ENCODE data around the gene HDAC4.

HDAC4 gene

GRCh38 chr2:239195318-239195871 is 205.4 kb downstream of the HDAC4 start:
- no peak for DNase-seq

GRCh38 chr2:239194731-239195317 is 206.0 kb downstream of the HDAC4 start:
- no peak for DNase-seq

GRCh38 chr2:239193925-239194677 is 206.7 kb downstream of the HDAC4 start:
- no peak for DNase-seq

DNA sequence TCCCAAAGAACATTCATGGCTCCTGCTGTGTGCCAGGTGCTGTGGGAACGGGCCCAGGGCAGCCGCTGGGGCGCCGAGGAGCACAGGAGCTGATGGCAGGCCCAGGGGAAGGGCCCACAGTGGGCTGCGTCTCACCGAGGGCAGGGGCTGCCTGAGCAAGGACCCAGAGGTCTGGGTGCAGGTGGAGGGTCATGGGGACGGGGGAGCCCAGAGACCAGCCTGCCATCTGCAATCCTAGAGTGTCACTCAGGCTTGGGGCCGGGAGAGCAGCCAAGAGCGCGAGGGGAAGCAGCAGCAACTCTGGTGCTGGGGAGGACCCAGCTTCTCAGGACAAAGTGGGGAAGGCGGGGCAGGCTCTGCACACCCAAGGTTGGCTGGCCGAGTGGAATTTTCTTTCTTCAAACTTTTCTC is 207.4 kb downstream of the HDAC4 start:
- no peak for DNase-seq

DNA sequence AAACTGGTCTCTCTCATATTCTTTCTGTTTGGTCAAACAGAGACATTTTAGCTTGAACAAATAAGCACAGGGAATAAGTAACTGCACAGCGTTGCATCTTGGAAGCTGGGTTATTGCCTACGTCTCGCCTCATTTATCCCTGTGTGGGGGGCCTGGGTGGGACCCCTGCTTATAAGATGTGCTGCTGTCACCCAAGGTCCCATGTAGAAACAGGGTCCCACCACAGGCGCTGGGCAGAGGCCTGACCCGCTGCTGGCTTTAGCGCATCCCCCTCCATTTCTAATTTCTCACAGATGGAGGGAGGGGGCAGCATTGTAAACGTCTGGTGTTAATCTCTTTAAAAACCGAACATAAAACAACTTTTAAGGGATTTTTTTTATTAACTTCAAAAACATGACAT is 207.8 kb downstream of the HDAC4 start:
- no peak for DNase-seq

DNA sequence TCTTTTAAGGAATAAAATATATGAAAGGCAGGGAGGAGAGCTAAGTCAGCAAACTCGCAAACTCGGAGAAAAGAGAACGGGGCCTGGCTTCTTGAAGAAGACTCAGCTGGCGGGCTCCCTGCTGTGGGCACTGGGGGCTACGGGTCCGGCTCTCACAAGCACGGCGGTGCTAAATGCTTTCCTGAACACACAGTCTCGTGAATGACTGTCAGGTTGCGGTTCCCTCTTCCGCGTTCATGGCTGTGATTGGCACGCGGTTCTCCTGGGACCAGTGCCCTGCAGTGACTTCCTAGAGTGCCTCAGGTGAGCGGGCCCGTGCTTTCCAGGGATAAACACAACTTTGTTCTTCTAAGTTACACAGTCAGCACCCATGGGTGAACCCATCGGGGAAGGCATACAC is 208.4 kb downstream of the HDAC4 start:
- no peak for DNase-seq

- no peak for DNase-seq
Observed at GRCh38 chr2:239190921-239191885, 209.6 kb downstream of the HDAC4 start.

DNA sequence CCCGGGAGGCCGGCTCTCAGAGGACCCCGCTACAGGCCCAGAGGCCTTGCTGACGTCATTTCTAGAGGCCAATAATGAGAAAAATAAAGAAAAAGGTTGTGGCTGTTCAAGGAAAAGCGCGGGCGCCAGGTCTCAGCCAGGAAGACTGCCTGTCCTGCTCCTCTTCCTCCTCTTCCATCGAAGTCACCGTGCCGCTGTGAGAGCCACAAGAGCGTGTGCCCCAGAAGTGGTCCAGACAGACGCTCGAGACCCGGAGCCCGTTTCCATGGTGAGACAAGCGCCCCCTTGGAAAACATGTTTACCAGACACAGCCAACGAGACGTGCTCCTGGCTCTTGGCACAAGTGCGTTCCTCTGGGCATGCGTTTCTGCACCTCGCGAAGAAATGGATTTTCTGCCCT is 210.5 kb downstream of the HDAC4 start:
- no peak for DNase-seq

- no peak for DNase-seq
Observed at GRCh38 chr2:239189711-239190131, 211.1 kb downstream of the HDAC4 start.

GRCh38 chr2:239188536-239188935 is 212.3 kb downstream of the HDAC4 start:
- DNase-seq: no peak

DNA sequence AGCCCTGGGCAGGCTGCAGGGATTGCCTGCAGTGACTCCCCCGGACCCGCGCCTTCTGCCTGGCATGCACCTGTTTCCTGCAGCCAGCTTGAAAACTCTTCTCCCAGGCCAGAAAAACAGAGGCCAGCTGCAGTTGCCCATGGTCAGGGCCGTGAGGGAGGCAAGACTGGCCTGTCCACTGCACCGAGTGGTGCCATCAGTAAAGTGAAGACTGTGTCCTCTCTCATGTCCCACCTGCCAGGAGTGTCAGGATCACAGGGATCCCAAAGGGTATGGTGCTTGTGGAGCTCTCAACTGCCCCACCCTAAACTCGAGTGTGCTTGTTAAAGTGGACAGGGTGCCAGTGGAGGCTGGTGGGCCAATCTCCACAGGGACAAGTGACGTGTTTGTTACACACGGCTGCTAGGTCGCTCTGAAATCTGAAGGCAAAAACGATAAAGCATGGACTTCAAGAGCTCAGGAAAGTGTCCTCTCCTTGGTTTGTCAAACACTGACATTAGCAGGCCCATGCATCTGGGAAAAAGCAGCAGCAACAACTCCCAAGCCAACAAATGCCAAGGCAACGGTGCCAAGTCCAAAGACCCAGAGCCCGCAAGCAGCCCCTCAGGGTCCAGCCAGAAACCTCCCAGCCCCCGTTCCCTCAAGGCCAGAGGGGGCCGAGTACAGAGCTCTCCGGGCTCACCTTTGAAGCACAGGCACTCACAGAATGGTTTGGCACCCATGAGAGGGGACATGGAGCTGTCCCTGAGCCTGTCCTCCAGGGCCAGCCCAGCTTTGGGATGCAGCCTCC is 213.2 kb downstream of the HDAC4 start:
- no peak for DNase-seq

- DNase-seq: no peak
Observed at GRCh38 chr2:239186516-239187357, 214.1 kb downstream of the HDAC4 start.

DNA sequence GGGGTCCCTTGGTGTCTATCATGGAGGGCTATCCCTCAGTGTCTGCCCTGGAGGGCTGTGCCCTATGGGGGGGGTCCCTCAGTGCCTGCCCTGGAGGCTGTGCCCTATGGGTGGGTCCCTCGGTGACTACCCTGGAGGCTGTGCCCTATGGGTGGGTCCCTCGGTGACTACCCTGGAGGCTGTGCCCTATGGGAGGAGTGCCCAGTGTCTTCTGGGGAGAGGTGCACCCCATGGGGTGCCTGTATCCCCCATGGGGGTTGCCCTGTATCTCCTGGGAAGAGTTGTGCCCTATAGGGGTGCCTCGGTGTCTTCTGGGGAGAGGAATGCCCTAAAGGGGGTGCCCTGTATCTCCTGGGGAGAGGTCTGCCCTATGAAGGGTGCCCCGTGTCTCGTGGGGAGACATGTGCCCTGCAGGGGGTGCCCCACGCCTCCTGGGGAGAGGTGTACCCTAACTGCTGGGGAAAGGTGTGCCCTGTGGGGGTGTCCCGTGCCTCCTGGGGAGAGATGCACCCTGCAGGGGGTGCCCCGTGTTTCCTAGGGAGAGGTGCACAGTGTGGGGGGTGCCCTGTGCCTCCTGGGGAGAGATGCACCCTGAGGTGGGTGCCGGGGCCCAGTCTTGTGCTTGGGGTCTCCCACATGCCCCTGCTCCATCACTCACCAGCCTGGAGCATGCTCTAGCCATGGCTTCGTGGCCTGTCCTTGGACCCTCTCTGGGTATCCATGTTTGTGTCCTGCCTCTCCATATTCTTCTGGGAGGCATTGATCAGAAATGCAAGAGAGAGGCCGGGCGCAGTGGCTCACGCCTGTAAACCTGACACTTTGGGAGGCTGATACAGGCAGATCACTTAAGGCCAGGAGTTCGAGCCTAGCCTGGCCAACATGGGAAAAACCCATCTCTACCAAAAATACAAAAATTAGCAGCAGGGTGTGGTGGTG is 215.6 kb downstream of the HDAC4 start:
- DNase-seq: no peak

GRCh38 chr2:239184179-239184578 is 216.6 kb downstream of the HDAC4 start:
- no peak for DNase-seq

DNA sequence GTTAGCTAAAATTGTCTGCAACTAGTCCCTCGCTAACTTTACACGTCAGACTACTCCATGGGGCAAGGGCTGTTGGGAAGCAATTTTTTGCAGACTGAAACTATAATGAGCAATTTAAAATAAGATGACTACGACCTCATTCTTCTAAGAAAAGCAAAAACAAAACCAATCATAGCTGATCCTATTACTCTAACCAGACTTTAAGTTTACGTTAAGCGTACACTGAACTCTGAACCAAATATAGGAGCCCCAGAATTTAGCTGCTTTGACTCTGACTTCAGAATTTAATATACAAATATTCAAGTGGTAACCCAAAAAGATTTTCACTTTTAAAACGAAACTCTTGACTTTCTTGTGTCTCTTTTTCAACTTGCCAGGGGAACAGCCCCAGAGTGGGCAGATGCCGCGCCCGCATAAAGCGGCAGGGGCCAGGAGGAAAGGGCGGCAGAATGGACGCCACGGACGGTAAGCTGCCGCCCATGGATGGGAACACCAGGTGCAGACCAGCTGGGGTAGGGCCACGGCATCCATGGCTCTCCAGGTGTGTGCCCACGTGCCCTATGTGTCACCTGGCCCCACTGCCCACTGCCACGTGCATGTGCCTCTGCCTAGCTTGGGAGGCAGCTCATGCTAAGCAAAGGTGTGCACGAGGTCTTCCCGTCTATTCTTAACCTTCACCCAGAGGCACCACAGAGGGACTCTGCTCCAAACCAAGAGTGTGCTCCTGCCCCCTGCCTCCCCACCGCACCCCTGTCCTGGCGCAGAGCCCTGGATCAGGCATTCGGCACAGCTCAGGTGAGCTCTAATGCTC is 217.6 kb downstream of the HDAC4 start:
- DNase-seq: no peak

GRCh38 chr2:239181903-239182581 is 218.8 kb downstream of the HDAC4 start:
- DNase-seq: no peak

DNA sequence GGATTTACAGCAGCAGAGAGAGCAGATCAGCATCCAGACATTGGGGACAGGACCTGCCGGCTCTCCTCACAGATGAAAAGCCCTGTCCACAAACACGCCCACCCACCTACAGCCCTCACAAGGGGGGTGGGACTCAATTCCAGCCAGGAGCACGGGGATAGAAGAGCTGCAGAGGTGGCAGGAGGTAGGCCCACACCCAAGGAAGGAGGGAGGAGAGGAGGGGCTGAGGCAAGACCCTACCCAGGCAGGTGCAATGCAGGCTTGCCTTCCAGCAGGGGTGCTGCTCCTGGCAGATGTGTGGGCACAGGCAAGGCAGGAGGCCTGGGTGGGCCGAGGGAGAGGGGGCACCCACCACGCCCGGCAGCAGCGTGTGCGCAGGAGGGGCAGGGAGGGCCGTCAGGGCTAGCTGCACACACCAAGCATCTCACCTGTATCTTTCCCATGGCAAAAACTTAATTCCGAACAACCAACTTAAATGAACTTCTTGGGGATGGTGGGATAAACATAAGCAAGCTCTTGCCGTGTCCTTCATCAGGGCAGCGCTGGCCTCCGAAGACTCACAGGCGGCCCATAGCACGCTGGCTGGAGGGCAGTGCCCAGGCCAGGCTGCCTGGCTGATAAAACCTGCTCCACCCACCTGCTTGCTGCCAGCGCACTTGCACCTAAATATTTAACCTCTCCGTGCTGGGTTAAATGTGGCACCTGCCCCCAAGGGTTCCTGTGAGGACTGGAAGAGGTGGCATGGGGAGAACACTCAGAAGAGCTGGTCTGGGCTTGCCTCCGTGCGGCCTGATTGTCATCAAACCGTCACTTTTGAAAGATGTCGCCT is 219.5 kb downstream of the HDAC4 start:
- no peak for DNase-seq
